Parathyroid adenoma (tissue), 2 donors: ENCODE measurements around the gene SASH1.

Experiments
- H2AFZ ChIP-seq: fragments of 300-600 bp; sonication (generic); one replicate; pipeline ENCODE4 v1.7.0; 2017; ENCODE audit warnings: antibody characterized with exemption, mild to moderate bottlenecking
- H3K27ac ChIP-seq: fragments of 300-600 bp; sonication (generic); one replicate; pipeline ENCODE4 v1.7.0; 2017
- H3K27me3 ChIP-seq: fragments of 300-600 bp; sonication (generic); one replicate; pipeline ENCODE4 v1.7.0; 2017; ENCODE audit warnings: low read length; ENCODE audit not compliant: control insufficient read depth, insufficient read depth
- H3K36me3 ChIP-seq: fragments of 300-600 bp; sonication (generic); one replicate; pipeline ENCODE4 v1.7.0; 2017; ENCODE audit warnings: low read length; ENCODE audit not compliant: control insufficient read depth, insufficient read depth
- H3K4me1 ChIP-seq: fragments of 300-600 bp; sonication (generic); one replicate; pipeline ENCODE4 v1.7.0; 2017; ENCODE audit warnings: control low read depth
- H3K4me2 ChIP-seq: fragments of 300-600 bp; sonication (generic); one replicate; pipeline ENCODE4 v1.7.0; 2017; ENCODE audit warnings: low read length
- H3K4me3 ChIP-seq: fragments of 300-600 bp; sonication (generic); one replicate; pipeline ENCODE4 v1.7.0; 2017; ENCODE audit warnings: low read depth, low read length
- H3K79me2 ChIP-seq: fragments of 300-600 bp; sonication (generic); one replicate; pipeline ENCODE4 v1.7.0; 2017; ENCODE audit warnings: control low read depth
- H3K9ac ChIP-seq: fragments of 300-600 bp; sonication (generic); one replicate; pipeline ENCODE4 v1.7.0; 2017; ENCODE audit warnings: mild to moderate bottlenecking
- H3K9me3 ChIP-seq: fragments of 300-600 bp; sonication (generic); one replicate; pipeline ENCODE4 v1.7.0; 2017; ENCODE audit warnings: low read length; ENCODE audit not compliant: control insufficient read depth
- TF ChIP-seq, protein P1 (sequence below): fragments of 300-600 bp; sonication (generic); IDR thresholded peaks from one replicate; pipeline ENCODE4 v1.7.0; 2017; ENCODE audit warnings: antibody characterized with exemption, mild to moderate bottlenecking
- donor health status: primary hyperparathyroidism.

Gene SASH1

DNA sequence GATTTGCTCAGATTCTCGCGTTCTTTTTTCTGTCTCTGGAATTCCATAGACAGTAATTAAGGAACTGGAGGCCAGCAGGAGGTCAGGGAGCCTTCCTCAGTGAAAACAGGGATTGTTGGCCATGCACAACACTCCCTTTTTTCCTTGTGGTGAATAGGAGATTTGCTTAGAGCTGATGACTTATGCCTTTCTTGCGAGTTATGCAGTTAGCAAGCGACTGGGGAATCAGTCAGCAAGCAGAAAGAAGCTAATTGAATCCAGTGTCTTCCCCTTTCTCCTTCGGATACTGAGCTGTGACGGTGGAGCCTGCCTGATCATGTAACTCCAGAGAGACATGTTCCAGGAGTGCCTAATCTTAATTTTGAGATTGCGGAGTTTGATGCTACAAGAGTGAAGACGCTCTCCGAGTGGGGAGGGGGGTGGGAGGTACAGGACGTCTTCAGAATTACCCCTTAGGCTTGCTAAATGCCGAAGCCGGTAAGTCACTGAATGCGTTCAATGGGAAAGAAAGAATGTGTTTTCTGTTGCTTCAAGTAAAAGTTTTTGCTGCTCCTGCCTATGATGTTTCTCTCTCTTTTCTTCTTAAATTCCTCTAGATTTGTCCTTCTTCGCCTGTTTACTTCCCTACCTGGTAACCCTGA lies 165.9 kb downstream of the SASH1 start:
- Histone ChIP-seq H3K36me3 (no peaks in the 10 kb centered on the region), H3K4me2 (no peak overlapping the region), H3K79me2 (no peaks in the 10 kb centered on the region), H3K4me1 (peaks cover 9% of the 10 kb centered on the region), H3K9ac (no peak overlapping the region), H3K4me3 (peak overlapping the region; percentile 1), H3K27me3 (no peaks in the 10 kb centered on the region), H3K27ac (peak overlapping the region; percentile 64), H2AFZ (no peak overlapping the region), H3K9me3 (no peaks in the 10 kb centered on the region)
- TF ChIP-seq, protein P1, sequence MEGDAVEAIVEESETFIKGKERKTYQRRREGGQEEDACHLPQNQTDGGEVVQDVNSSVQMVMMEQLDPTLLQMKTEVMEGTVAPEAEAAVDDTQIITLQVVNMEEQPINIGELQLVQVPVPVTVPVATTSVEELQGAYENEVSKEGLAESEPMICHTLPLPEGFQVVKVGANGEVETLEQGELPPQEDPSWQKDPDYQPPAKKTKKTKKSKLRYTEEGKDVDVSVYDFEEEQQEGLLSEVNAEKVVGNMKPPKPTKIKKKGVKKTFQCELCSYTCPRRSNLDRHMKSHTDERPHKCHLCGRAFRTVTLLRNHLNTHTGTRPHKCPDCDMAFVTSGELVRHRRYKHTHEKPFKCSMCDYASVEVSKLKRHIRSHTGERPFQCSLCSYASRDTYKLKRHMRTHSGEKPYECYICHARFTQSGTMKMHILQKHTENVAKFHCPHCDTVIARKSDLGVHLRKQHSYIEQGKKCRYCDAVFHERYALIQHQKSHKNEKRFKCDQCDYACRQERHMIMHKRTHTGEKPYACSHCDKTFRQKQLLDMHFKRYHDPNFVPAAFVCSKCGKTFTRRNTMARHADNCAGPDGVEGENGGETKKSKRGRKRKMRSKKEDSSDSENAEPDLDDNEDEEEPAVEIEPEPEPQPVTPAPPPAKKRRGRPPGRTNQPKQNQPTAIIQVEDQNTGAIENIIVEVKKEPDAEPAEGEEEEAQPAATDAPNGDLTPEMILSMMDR = no peak

DNA sequence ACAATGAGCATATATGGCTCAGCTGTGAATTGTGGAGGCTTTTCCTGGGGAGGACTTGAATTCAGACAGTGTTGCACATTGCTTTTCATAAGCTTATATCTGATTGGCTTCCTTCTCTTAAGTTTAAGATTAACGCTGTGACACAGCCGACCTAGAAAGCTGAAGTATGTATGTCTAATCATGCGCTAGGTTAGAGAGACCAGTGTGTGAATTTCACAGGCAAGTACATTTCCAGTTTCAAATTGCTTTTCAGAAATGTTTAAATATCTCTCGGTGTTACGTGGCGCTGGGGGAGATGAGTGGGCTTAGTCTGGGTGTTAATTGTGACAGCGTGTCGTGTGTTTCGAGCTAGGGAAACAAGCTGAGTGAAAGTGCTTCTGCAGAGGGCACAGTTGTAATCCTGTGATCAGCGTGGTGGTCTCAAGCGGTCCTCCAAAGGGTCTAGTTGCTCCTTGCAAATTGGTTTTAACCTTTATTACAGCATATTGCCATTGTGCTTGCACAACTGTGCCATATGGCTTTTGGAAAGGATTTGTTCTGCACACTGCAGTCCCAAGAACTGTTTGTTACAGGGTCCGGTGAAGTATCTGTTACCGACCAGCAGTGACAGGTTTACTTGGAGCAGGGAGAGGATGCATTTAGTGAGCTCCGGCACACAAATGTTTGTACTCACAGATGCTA lies 166.6 kb downstream of the SASH1 start:
- Histone ChIP-seq H3K36me3 (no peaks in the 10 kb centered on the region), H3K4me1 (peaks cover 9% of the 10 kb centered on the region)

DNA sequence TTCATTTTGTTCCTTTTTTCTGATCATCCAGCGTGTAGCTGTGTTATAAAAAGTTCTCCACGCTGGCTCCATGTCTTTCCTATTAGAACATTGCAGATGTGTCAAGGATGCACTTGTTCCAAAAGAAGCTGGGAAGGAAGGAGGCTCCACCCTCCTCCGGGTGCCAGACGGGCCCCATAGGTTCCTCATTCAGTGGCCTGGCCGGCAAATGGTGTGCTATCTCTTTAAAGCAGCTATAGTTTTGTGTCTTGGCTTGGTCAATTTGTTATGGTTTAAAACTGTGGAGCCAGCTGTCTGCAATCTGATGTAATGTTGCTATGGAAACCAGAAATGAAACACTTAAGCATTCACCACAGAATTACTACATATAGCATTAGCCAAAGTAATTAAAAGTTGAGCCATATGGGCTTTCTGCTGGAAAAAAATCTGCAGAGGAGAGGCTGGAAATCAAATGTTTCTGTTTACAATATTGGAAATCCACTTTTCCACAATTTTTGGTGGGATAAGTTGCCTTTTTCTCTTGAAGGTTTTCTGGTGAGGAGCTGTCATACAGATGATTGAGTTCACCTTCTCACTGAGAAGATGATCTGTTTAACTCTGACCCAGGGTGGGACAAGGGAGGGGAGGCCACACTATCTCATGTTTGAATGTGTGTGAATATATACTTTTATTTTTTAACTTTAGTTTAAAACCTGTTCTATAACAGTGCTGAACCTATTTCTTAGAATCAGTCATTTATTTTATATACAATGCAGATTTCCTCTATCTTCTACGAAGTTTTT lies 167.4 kb downstream of the SASH1 start:
- Histone ChIP-seq H3K79me2 (no peaks in the 10 kb centered on the region), H3K4me2 (no peak overlapping the region), H3K4me3 (peak overlapping the region; percentile 28), H3K27me3 (no peaks in the 10 kb centered on the region), H3K36me3 (no peaks in the 10 kb centered on the region), H3K27ac (peak overlapping the region; percentile 64), H3K9me3 (no peaks in the 10 kb centered on the region), H3K9ac (no peak overlapping the region), H2AFZ (peak overlapping the region; percentile 59), H3K4me1 (peaks cover 9% of the 10 kb centered on the region)
- TF ChIP-seq, protein P1 = no peak

More for the DNA sequence above, 166.6 kb downstream of the SASH1 start:
- TF ChIP-seq, protein P1 = no peak
- no peak overlapping the region for H3K9ac ChIP-seq
- peak overlapping the region; percentile 59 for H2AFZ ChIP-seq
- peak overlapping the region; percentile 28 for H3K4me3 ChIP-seq
- H3K27ac ChIP-seq = peak overlapping the region; percentile 64
- no peak overlapping the region for H3K4me2 ChIP-seq
- H3K9me3 ChIP-seq = no peaks in the 10 kb centered on the region
- H3K79me2 ChIP-seq = no peaks in the 10 kb centered on the region
- H3K27me3 ChIP-seq = no peaks in the 10 kb centered on the region

DNA sequence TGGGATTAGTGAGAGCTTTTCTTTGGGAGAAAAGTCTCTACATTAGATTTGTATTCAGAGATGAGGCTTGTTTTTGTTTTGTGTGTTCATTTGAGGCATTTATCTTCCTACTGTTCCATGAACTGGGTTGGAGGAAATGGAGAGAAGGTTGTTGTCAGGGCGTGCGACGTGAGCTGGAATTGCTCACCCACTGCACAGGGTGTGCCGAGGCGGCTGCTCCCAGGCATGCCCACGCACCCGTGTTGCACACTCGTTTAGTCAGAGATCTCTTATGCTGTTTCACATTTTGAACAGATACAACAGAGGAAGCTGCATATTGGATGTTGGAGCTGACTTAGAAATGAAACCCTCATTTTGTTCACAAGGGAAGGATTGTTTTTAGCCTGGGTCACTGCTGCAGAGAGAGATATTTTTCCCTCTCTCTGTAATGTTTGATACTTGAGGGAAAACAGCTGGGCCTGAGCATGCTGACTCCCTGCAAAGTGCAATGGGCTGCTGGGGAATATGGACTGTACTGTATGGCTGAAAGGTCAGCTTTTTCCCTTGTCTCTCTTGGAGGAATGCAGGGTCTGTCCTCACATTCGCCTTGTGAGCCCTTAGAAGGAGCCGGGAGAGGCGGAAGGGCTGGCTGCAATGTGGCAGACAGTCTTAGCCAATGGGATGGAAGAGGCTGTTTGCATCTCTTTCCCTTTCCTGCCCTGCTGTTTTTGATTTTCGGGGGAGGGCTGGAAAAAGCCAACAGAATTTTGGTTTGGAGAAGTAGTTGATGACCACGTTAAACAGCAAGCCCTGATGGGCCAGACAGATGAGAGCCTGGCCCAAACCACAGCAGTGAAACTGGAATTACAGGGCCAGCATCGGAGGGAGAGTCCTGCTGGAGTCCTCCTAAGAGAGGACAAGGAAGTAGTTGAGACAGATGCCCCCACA lies 170.8 kb downstream of the SASH1 start:
- H2AFZ ChIP-seq = no peak overlapping the region
- H3K9ac ChIP-seq = no peak overlapping the region
- no peaks in the 10 kb centered on the region for H3K79me2 ChIP-seq
- H3K36me3 ChIP-seq = no peaks in the 10 kb centered on the region
- no peak overlapping the region for H3K4me3 ChIP-seq
- peaks cover 9% of the 10 kb centered on the region for H3K4me1 ChIP-seq
- no peak overlapping the region for H3K4me2 ChIP-seq
- H3K27ac ChIP-seq = peak overlapping the region; percentile 17
- TF ChIP-seq, protein P1 = no peak
- H3K9me3 ChIP-seq = no peaks in the 10 kb centered on the region
- no peaks in the 10 kb centered on the region for H3K27me3 ChIP-seq
